Vagina (tissue), 2 donors: ENCODE data around the gene EFCAB11.

Experiments used
- POLR2A ChIP-seq, 2 donors: fragments of 450-650 bp; IDR thresholded peaks; one replicate each; pipeline ENCODE4 v1.6.1; 2017; ENCODE audit warnings: antibody characterized with exemption in 2 of 2, mild to moderate bottlenecking in 2 of 2, moderate library complexity in 2 of 2
- POLR2AphosphoS5 ChIP-seq, 2 donors: sonication (generic); formaldehyde crosslinking; IDR thresholded peaks; one replicate each; pipeline ENCODE4 v1.9.0; 2017; ENCODE audit warnings: antibody characterized with exemption in 2 of 2, mild to moderate bottlenecking in 2 of 2, low read depth in 1 of 2; ENCODE audit not compliant: insufficient read depth in 1 of 2
- TF ChIP-seq, protein P1 (sequence below), 3 experiments: fragments of 450-650 bp in 2 of 3; fragments of 200-600 bp in 1 of 3; sonication (generic) in 1 of 3; IDR thresholded peaks; one replicate each; pipeline ENCODE4 v1.5.1; 2017 to 2019; ENCODE audit warnings: antibody characterized with exemption in 3 of 3, mild to moderate bottlenecking in 2 of 3, moderate library complexity in 2 of 3

DNA sequence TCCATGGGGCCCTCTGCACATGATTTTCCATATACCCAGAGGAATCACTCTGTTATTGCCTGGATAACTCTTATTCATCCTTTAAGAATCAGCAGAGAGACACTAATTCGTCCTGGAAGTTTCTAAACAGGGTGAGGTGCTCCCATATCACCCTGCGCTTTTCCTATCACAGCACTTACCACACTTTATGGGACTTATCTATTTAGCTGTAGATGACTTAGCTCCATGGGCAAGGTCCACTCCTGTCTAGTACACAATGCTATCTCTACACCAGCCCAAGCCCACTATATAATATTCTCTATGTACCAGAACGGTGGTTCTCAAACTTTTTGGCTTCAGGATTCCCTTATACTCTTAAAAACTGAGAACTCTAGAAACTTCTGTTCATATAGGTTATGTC, 111.7 kb downstream of the EFCAB11 start:
- TF ChIP-seq, protein P1, sequence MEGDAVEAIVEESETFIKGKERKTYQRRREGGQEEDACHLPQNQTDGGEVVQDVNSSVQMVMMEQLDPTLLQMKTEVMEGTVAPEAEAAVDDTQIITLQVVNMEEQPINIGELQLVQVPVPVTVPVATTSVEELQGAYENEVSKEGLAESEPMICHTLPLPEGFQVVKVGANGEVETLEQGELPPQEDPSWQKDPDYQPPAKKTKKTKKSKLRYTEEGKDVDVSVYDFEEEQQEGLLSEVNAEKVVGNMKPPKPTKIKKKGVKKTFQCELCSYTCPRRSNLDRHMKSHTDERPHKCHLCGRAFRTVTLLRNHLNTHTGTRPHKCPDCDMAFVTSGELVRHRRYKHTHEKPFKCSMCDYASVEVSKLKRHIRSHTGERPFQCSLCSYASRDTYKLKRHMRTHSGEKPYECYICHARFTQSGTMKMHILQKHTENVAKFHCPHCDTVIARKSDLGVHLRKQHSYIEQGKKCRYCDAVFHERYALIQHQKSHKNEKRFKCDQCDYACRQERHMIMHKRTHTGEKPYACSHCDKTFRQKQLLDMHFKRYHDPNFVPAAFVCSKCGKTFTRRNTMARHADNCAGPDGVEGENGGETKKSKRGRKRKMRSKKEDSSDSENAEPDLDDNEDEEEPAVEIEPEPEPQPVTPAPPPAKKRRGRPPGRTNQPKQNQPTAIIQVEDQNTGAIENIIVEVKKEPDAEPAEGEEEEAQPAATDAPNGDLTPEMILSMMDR (IDR thresholded peaks at IDR 0.05) = no peak
- no peak for TF ChIP-seq POLR2A (IDR thresholded peaks at IDR 0.05)
- TF ChIP-seq POLR2AphosphoS5 (IDR thresholded peaks at IDR 0.05; ENCODE audit: insufficient read depth in 1 of 2, low read depth in 1 of 2) = no peak
